ENCODE data around the gene TSGA10. TPM values are rescaled to one million over a fixed set of nuclear protein-coding genes. Genes with fewer than 3 reads are reported as not detected.

The TSGA10 gene
- total and polyA plus RNA-seq, 2 experiments from 2014 or later, result 6.4 to 24.2 TPM

GRCh38 chr2:99035920-99036319 is 118.8 kb downstream of the TSGA10 start:
- Histone ChIP-seq H3K79me2 (replicated peaks; ENCODE audit: insufficient read depth) (no peaks in the 10 kb centered on the region), H3K9me2 (ENCODE audit: insufficient read depth) (no peaks in the 10 kb centered on the region), H3F3A (replicated peaks; ENCODE audit: low read depth) (no peaks in the 10 kb centered on the region), H3K4me3 (no peak overlapping the region), H3K27ac (ENCODE audit: low read depth) (no peak overlapping the region), H3K36me3 (ENCODE audit: insufficient read depth) (no peaks in the 10 kb centered on the region), H3K4me1 (ENCODE audit: insufficient read depth) (peaks cover 6% of the 10 kb centered on the region; the same call in 1 of the 2 replicates), H3K27me3 (ENCODE audit: insufficient read depth) (no peaks in the 10 kb centered on the region), H2AFZ (no peak overlapping the region), H3K4me2 (peak overlapping the region; percentile 35; the same call in 1 of the 2 replicates), H4K20me1 (replicated peaks; ENCODE audit: insufficient read depth) (no peaks in the 10 kb centered on the region)
- H3K4me3 Mint-ChIP-seq, result peak overlapping the region; percentile 5; the same call in 2 of the 3 replicates
- peaks cover 14% of the 10 kb centered on the region for H3K4me1 Mint-ChIP-seq
- TF ChIP-seq ZNF331 (CRISPR knock-in tag; IDR thresholded peaks at IDR 0.05; ENCODE audit: low read depth) (no peak), NANOG (IDR thresholded peaks at IDR 0.05; ENCODE audit: borderline replicate concordance) (no peak), STAT1 (IDR thresholded peaks at IDR 0.05; ENCODE audit: unreplicated experiment) (no peak), CTCF (conservative IDR thresholded peaks at IDR 0.05; ENCODE audit: low read depth in 2 of 2) (no peak), ZNF462 (CRISPR knock-in tag; IDR thresholded peaks at IDR 0.05) (no peak), POLR2AphosphoS5 (IDR thresholded peaks at IDR 0.05; ENCODE audit: low read depth) (no peak), JUNB (IDR thresholded peaks at IDR 0.05; ENCODE audit: unreplicated experiment) (no peak), ETS1 (IDR thresholded peaks at IDR 0.05) (no peak), REST (IDR thresholded peaks at IDR 0.05; ENCODE audit: unreplicated experiment) (no peak), EZH2phosphoT487 (IDR thresholded peaks at IDR 0.05; ENCODE audit: unreplicated experiment) (no peak), ZNF114 (CRISPR knock-in tag; IDR thresholded peaks at IDR 0.05) (no peak), CREB1 (CRISPR knock-in tag; IDR thresholded peaks at IDR 0.05; ENCODE audit: low read depth) (no peak)
- DNase-seq (ENCODE audit: low spot score) (no peak), ATAC-seq (no peak)
- no peak overlapping the region for H3K27ac Mint-ChIP-seq
- peaks cover 4% of the 10 kb centered on the region; the same call in 1 of the 3 replicates for H3K9me3 Mint-ChIP-seq
- H3K36me3 Mint-ChIP-seq (ENCODE audit: low read depth), result peaks cover 10% of the 10 kb centered on the region; the same call in 2 of the 3 replicates
- H3K27me3 Mint-ChIP-seq (ENCODE audit: insufficient read depth, low read depth, poor library complexity), result peaks cover 1% of the 10 kb centered on the region

Measured in GM23338 (cell line).